Loucy (cell line): Measurements from ENCODE around the gene CABYR.

Source experiments
- H2AFZ ChIP-seq: fragments of 200-600 bp; sonication (generic); 2 replicates; pipeline ENCODE4 v1.6.0; 2016; ENCODE audit warnings: antibody characterized with exemption, mild to moderate bottlenecking, low read length, moderate library complexity
- H3F3A ChIP-seq: fragments of 200-600 bp; 2 replicates; pipeline ENCODE4 v1.6.0; 2016; ENCODE audit warnings: antibody characterized with exemption, low read depth, mild to moderate bottlenecking
- H3K27me3 ChIP-seq: fragments of 200-600 bp; sonication (generic); 2 replicates; pipeline ENCODE4 v1.6.1; 2014; ENCODE audit warnings: low read length, mild to moderate bottlenecking; ENCODE audit not compliant: insufficient read depth, poor library complexity, severe bottlenecking
- H3K36me3 ChIP-seq: fragments of 200-600 bp; sonication (generic); 2 replicates; pipeline ENCODE4 v1.6.1; 2016; ENCODE audit warnings: low read length; ENCODE audit not compliant: insufficient read depth
- H3K4me1 ChIP-seq: fragments of 200-600 bp; sonication (generic); 2 replicates; pipeline ENCODE4 v1.5.1; 2014; ENCODE audit warnings: low read length, mild to moderate bottlenecking; ENCODE audit not compliant: insufficient read depth, poor library complexity, severe bottlenecking
- H3K4me2 ChIP-seq: fragments of 200-600 bp; sonication (generic); 2 replicates; pipeline ENCODE4 v1.6.0; 2014; ENCODE audit warnings: antibody characterized with exemption, low read length, low read depth, mild to moderate bottlenecking; ENCODE audit not compliant: poor library complexity, severe bottlenecking
- H3K4me3 ChIP-seq: fragments of 200-600 bp; sonication (generic); 2 replicates; pipeline ENCODE4 v1.5.1; 2014; ENCODE audit warnings: low read length, mild to moderate bottlenecking, mixed read lengths; ENCODE audit not compliant: poor library complexity, severe bottlenecking
- H3K79me2 ChIP-seq: fragments of 200-600 bp; sonication (generic); 2 replicates; pipeline ENCODE4 v1.6.1; 2014; ENCODE audit warnings: low read length; ENCODE audit not compliant: insufficient read depth
- H3K9ac ChIP-seq: fragments of 200-600 bp; sonication (generic); 2 replicates; pipeline ENCODE4 v1.6.0; 2014; ENCODE audit warnings: mild to moderate bottlenecking, low read depth, low read length, moderate library complexity; ENCODE audit not compliant: poor library complexity, severe bottlenecking
- H3K9me2 ChIP-seq: fragments of 200-600 bp; sonication (generic); replicated peaks from 2 replicates; pipeline ENCODE4 v1.6.1; 2016; ENCODE audit warnings: low read depth, low read length, mixed read lengths
- H3K9me3 ChIP-seq: fragments of 200-600 bp; sonication (generic); 2 replicates; pipeline ENCODE4 v1.6.1; 2014; ENCODE audit warnings: mild to moderate bottlenecking, antibody characterized with exemption, low read length, low read depth; ENCODE audit not compliant: insufficient read depth
- H4K20me1 ChIP-seq: fragments of 200-600 bp; sonication (generic); 2 replicates; pipeline ENCODE4 v1.6.0; 2014; ENCODE audit warnings: antibody characterized with exemption, low read length, mild to moderate bottlenecking; ENCODE audit not compliant: insufficient read depth, poor library complexity, severe bottlenecking
- CTCF ChIP-seq: fragments of 200-600 bp; sonication (generic); conservative IDR thresholded peaks from 2 replicates; pipeline ENCODE4 v1.5.1; 2014; ENCODE audit warnings: mild to moderate bottlenecking, antibody characterized with exemption, low read length
- EZH2phosphoT487 ChIP-seq: fragments of 200-600 bp; IDR thresholded peaks from 2 replicates; pipeline ENCODE4 v1.6.1; 2018; ENCODE audit warnings: antibody characterized with exemption, mild to moderate bottlenecking, moderate library complexity, borderline replicate concordance

CABYR gene

DNA sequence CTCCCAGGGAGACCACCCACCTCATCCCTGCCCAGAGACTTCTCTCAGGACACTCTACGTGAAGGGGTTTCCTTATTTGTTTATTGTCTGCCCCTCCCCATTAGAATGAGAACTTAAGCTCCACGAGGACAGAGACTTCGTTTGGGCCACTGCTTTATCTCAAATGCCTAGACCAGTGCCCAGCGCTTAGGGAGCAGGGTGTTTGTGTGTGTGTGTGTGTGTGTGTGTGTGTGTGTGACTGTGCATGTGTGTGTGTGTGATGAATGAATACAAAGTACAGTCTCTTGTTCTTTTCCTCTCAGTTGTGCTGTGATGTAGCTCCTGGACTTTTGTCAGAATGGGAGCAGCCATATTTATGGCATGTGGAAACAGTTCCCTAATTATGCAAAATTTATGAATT is 34.4 kb upstream of the CABYR start:
- H3K79me2 ChIP-seq = no peaks in the 10 kb centered on the region
- TF ChIP-seq EZH2phosphoT487 (no peak), CTCF (no peak)
- H2AFZ ChIP-seq = no peak overlapping the region
- H3K36me3 ChIP-seq = no peaks in the 10 kb centered on the region; the same call in 1 of the 2 replicates
- no peak overlapping the region for H3K4me2 ChIP-seq
- H3K27me3 ChIP-seq = no peaks in the 10 kb centered on the region
- H3K9ac ChIP-seq = no peak overlapping the region
- no peaks in the 10 kb centered on the region for H3F3A ChIP-seq
- no peaks in the 10 kb centered on the region for H4K20me1 ChIP-seq
- H3K4me3 ChIP-seq = no peak overlapping the region
- H3K4me1 ChIP-seq = no peaks in the 10 kb centered on the region
- no peaks in the 10 kb centered on the region for H3K9me2 ChIP-seq
- H3K9me3 ChIP-seq = no peaks in the 10 kb centered on the region

GRCh38 chr18:24108641-24109040 is 30.2 kb upstream of the CABYR start:
- Histone ChIP-seq H3K36me3 (no peaks in the 10 kb centered on the region), H3K9me2 (no peaks in the 10 kb centered on the region), H3K4me3 (no peak overlapping the region), H4K20me1 (no peaks in the 10 kb centered on the region), H3K4me1 (no peaks in the 10 kb centered on the region), H3F3A (no peaks in the 10 kb centered on the region), H3K79me2 (no peaks in the 10 kb centered on the region), H3K9ac (no peak overlapping the region), H2AFZ (no peak overlapping the region), H3K9me3 (no peaks in the 10 kb centered on the region), H3K27me3 (no peaks in the 10 kb centered on the region), H3K4me2 (no peak overlapping the region)
- TF ChIP-seq CTCF = no peak
- no peak for TF ChIP-seq EZH2phosphoT487

GRCh38 chr18:24111936-24112335 is 26.9 kb upstream of the CABYR start:
- H3K4me3 ChIP-seq = no peak overlapping the region
- no peaks in the 10 kb centered on the region for H3K79me2 ChIP-seq
- no peak overlapping the region for H2AFZ ChIP-seq
- H3K27me3 ChIP-seq = no peaks in the 10 kb centered on the region
- no peak overlapping the region for H3K9ac ChIP-seq
- no peaks in the 10 kb centered on the region for H3K9me3 ChIP-seq
- no peaks in the 10 kb centered on the region for H3K9me2 ChIP-seq
- H3K36me3 ChIP-seq = peaks cover 7% of the 10 kb centered on the region; the same call in 1 of the 2 replicates
- no peaks in the 10 kb centered on the region for H3F3A ChIP-seq
- no peaks in the 10 kb centered on the region for H4K20me1 ChIP-seq
- no peak overlapping the region for H3K4me2 ChIP-seq
- TF ChIP-seq EZH2phosphoT487 (no peak), CTCF (no peak)
- H3K4me1 ChIP-seq = peaks cover 13% of the 10 kb centered on the region
